NOMO-1 treated with dmso at 0.1 percent for 144 hours (cell line): Measurements from ENCODE around the gene PYGM.

ENCODE experiments used
- DNase-seq: peaks from one replicate; lab custom pipeline; 2025; ENCODE audit not compliant: unreplicated experiment; lab: John Stamatoyannopoulos, UW

PYGM gene

GRCh38 chr11:64791781-64792291 lies 32.1 kb upstream of the PYGM start:
- DNase-seq: no peak

DNA sequence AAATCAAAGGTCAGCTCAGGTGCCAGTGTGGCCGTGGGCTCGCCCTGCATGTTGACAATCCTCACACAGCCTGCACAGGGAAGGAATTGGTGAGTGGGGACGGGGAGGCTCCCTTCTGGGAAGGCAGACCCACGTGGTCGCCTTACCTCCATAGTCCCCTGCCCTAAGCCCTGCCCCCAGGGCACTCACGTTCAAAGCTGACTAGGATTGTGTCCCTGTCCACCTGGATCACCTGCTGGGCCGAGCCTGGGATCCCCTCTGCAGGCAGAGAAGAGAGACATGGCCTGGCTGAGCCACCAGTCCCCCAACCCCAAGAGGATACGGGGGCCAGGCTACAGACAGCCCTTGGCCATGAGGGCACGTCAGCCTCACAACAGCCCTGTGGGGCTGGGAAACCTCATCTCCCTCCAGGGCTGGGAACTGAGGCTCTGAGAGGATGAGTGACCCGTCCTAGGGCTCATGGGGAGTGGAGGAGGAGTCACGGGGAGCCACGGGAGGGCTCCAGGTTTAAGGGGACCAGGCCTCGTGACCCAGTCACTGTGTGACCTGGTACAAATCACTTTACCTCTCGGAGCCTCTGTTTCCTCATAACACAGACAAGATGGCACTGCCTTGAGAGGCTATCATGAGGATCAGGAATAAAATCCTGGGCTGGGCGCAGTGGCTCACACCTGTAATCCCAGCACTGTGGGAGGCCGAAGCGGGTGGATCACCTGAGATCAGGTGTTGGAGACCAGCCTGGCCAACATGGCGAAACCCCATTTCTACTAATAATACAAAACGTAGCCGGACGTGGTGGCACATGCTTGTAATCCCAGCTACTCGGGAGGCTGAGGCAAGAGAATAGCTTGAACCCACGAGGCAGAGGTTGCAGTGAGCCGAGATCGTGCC lies 30.7 kb upstream of the PYGM start:
- DNase-seq: no peak

GRCh38 chr11:64789331-64790204 lies 29.8 kb upstream of the PYGM start:
- DNase-seq: no peak

DNA sequence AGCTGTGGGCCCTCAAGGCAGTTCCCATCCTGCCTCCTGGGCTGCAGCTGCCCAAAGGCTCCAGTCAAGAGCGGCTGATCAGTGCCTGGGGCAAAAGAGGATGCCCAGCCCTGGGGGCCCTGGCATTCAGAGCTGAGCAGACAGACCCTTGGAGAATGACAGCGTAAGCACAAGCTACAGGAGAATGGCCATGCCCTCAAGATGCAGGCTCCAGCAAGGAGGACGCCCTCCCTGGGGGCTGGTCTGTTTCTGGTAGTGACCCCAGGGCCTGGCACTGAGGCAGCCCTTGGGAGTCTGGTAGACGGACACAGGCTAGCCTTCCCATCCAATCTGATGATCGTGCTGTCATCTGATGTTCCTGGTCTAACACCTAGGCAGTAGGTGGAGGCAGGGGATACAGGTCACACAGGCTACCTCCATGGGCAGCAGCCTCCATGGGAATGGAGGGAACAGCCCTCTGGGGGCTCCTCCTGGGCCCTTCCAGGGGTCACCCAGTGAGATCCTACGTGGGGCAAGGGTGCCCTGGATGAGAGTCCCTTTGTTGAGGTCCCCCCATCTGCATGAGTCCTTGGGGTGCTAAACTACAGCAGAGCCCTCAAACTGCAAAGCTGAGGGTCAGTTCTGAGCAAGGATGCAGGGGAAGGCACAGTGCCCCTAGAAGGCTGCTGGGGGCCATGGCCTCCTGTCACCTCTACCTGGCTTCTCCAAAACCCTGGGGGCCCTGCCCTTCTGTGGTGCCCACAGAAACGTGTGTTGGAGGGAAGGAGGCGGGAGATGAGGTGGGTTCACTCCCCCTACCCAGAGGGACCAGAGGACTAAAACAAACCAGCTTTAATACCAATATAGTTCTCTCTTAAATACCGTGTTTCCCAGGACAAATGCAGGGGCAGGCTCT lies 28.8 kb upstream of the PYGM start:
- no peak for DNase-seq

DNA sequence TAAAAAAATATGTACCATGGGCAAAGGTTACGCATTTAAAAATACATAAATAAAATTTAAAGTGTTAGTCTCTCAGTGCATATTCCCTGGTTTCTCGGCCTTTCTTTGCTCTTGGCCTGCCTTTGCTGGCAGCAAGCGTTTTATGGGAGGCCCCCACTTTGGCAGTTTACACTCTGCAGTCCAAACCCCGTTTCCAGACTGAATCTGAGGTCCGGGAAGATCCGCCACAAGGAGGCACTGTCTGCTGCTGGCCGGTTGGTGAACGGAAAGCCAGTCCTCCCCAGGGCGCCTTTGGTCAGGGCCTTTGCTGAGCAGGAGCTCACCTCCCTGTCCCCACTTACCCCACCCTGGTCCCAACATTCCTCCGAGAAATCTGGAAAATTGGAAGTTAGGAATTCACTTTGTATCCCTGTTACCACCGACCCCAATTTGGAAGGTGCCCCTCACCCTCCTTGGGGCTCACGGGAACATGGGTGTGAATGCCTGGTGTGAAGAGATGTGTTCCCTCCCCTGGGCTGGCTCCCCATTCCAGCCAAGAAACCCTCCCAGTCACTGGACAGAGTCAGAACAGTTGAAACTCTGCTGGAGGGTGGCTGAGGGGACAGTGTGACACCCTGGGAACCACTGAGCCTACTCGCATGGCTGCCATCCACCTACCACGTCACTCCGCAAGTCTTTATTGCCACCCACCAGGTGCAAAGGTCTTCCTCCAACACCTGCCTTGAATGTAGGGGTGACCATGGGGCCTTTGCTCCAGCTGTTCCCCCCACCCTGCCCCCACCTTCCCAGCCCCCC lies 27.9 kb upstream of the PYGM start:
- peak; percentile 20 for DNase-seq

GRCh38 chr11:64786308-64786707 lies 26.5 kb upstream of the PYGM start:
- DNase-seq: no peak

DNA sequence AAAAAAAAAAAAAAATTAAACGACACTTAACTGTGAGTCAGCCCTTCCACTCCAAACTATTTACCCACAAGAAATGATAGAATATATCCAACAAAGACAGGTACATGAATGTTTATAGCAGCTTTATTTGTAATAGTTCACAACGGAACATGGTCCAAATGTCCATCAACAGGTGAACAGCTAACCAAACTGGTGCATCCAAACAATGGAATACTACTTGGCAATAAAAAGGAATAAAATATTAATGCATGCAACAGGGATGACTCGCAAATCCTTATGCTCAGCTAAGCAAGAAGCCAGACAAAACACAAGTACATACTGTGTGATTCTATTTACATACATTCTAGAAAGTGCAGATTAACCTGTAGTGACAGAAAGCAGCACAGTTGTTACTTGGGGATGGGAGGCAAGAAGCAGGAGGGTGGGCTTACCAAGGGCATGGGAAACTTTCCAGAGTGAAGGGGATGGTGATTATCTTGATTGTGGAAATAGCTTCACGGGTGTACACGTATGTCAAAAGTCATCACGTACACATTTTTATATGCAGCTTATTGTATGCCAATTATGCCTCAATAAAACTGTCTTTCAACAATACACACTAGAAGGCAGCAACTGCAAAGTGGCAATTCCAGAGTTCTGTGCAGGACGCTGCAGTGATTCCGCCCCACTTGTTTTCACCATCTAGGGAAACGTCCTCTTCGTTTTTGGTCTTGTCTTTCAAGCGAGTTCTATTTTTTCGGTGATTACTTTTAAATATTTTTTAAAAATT lies 25.2 kb upstream of the PYGM start:
- no peak for DNase-seq

GRCh38 chr11:64778473-64779298 lies 18.9 kb upstream of the PYGM start, which contains the start of gene SF1:
TSS of gene SF1 (minus strand) at chr11:64778542. CDS start at chr11:64778392, 150 bp downstream.
- peak; percentile 100 for DNase-seq

- no peak for DNase-seq
These were observed 18.4 kb upstream of the PYGM start for GRCh38 chr11:64778223-64778472.

- DNase-seq: peak; percentile 33
These were observed 17.9 kb upstream of the PYGM start for GRCh38 chr11:64777449-64778222.

DNA sequence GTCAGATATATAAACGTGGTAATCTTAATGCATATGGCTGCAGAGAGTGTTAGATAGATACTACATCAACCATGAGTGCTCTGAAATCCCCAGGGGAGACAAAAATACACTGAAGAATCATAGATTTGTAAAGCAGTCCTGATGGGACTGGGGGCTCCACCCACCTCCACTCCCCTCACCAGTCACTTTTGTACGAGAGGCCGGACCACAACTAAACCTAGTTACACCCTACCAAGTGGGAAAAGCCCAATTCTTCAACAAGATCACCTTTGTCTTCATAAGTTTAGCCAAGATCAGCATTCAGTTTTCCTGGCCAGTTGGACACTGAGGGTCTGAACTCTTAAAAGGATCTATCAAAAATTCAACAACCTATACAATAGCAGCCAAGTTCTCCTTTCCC lies 17.1 kb upstream of the PYGM start:
- DNase-seq: no peak

- DNase-seq: no peak
These were observed 16.7 kb upstream of the PYGM start for GRCh38 chr11:64776425-64776824.

GRCh38 chr11:64774144-64774543 lies 14.4 kb upstream of the PYGM start:
- no peak for DNase-seq

DNA sequence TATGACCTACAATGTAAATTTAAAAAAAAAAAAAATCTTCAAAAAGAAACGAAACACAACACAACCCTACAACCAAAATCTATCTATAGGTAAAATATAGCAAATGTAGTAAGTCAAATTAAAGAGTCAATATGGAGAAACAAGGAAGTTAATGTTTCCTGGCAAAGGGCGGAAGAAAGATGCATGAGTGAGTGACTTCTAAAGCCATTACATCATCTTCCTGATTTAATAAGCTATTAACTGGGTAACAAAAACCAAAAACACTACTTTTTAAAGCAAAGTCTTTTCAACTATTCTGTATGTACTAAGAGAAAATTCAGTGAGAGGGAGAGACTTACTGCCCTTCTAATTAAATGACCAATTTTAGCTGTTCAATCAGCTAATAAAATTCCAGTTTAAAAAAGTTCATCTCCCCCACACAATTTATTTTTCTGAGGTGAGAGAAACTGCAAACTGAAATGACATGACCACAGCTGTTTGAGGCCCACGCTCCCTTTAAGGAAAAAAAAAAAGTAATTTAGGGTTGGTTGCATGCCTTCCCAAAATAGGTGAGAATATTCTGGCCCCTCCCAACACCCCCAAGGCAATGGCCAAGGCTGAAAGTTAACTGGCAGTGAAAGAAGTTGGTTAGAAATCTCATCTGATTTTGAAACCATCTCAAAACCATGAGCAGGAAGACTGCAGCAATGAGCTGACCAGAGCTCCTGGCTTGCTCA lies 12.7 kb upstream of the PYGM start:
- DNase-seq: no peak

- peak; percentile 57 for DNase-seq
These were observed 12.1 kb upstream of the PYGM start for GRCh38 chr11:64771861-64772260.

DNA sequence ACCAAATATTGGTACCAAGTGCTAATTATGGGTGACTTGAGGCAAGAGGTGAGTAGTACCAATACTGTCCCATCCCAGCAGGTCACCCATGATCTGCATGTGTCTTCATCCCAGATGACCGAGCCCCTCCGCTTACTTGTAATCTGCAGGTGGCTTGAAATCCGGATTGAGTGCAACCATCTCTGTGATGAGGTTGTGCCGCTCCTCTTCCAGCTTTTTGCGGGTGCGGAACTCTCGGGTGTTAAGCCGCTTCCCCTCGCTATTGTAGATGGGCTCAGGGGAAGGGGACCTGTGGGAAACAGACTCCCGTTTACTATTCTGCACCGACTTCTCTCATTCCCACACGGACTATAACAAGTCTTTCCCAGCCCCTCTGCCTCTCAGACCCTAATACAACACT lies 10.3 kb upstream of the PYGM start:
- DNase-seq: no peak

DNA sequence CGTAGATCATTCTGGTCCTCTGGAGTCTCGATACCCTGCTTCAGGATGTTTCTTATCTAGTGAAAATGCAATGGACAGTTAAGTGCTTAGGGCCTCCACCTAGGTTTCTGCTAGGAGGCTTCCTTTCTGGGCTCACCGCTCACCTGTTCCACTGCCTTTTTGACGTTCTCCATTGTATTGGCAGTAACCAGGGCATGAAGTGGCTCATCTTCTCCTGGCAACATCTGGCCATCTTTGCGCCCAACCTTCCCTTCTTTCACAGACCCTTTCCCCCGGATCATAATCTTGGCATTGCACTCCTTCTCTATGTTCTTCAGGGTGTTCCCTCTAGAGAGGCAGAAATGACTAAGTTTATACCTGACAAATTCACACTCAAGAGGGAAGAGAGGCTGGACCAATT lies 9.5 kb upstream of the PYGM start:
- no peak for DNase-seq
